ENCODE results near the gene PREX1.

The PREX1 gene

GRCh38 chr20:48722737-48723191 lies 105.0 kb downstream of the PREX1 start:
- peak in 10 of 58 donors; percentile 24 to 60 (median 42) for DNase-seq

- peak in 19 of 58 donors; percentile 12 to 69 (median 36) for DNase-seq
Measured at GRCh38 chr20:48722002-48722731, 105.6 kb downstream of the PREX1 start.

- peak in 5 of 58 donors; percentile 16 to 38 (median 34) for DNase-seq
Measured at GRCh38 chr20:48721324-48722001, 106.3 kb downstream of the PREX1 start.

GRCh38 chr20:48720256-48720985 lies 107.4 kb downstream of the PREX1 start:
- DNase-seq, result no peak

DNA sequence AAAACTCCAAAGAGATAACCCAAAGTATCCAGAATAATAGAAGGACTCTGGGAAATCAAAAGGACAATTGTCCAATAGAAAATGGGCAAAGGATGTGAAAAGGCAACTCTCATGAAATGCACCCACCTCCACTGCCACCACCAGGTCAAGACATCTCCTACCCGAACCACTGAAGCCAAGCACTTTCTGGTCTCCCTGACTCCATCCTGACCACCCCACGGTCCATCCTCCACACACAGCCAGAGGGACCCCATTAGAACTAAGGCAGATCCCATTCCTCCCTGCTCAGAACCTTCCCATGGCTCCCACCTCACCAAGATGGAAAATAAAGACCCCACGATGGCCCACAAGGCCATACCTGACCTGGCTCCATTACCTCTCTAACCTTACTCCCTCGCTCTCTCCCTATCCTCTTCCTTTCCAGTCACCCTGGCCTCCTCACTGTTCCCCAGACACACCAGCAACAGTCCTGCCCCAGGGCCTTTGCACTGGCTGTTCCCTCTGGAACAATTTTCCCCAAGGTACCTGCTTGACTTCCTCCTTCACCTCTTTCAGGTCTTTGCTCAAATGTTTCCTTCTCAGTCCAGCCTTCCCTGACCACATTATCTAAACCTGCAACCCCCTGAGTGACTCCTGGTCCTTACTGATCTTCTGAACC lies 108.1 kb downstream of the PREX1 start:
- DNase-seq, result no peak

GRCh38 chr20:48718786-48719578 lies 108.8 kb downstream of the PREX1 start:
- DNase-seq, result no peak

GRCh38 chr20:48717680-48718223 lies 110.0 kb downstream of the PREX1 start:
- no peak for DNase-seq

DNA sequence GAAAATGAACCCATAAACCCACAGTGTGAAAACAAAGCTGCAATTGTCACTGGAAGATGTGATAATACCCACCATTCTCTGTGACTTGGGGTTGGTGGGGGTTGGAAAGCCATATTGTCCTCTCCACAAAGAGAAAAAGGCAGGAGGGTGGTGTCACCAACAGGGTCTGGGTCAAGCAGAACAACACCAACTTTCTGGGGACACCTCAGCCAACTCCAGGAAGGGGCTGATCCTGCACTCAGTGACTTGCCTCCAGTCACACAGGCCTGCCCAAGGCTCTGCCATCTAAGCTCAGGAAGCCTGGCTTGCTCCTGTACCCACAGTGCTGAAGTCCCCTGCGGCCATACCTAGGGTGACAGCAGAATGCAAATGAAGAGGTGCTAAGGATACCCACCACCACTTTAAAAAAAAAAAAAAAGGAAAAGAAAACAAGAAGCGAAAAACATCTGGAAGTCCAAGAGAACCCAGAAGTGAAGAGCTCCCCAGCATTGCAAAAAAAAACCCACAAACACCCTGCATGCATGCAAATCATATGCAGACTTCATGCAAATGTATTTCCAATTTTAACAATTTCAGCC lies 110.6 kb downstream of the PREX1 start:
- DNase-seq, result peak in 6 of 58 donors; percentile 19 to 50 (median 42)

DNA sequence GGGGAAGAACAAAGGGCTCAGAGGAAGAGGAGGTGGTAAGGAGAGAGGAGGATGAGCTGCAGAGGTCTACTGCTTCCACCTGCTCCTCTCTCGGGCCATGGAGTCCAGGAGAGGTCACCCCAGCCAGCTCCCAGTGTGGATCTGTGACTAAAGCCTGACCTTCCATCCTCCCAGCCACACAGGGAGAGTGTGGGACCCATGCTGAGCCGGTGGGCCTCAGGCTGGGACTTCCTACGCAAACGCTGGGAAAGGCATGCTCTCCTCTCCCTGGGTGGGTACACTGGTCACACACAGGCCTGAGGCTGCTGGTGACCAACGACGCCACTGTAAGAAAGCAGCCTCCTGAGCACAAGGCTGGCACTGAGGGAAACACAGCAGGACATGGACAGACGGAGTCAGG lies 111.3 kb downstream of the PREX1 start:
- peak in 6 of 58 donors; percentile 19 to 59 (median 28) for DNase-seq

DNA sequence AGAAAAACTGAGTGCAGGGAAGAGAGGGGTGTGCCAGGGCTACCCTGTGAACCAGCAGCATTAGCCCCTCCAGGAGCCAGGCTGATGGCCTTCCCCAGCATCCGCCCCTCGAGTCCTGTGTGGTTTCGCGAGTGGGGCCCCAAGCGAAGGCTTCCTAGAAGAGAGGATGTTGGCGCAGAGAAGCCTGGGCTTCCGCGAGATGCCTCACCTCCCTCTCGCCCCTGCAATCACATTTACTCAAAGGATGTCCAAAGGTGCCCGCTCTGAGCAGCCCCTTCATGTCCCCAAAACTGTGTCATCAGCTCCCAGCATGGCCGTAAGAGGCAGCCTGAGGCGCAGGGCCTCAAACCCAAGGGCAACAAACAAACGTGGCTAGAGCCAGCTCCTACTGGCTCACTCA lies 111.7 kb downstream of the PREX1 start:
- DNase-seq, result no peak

DNA sequence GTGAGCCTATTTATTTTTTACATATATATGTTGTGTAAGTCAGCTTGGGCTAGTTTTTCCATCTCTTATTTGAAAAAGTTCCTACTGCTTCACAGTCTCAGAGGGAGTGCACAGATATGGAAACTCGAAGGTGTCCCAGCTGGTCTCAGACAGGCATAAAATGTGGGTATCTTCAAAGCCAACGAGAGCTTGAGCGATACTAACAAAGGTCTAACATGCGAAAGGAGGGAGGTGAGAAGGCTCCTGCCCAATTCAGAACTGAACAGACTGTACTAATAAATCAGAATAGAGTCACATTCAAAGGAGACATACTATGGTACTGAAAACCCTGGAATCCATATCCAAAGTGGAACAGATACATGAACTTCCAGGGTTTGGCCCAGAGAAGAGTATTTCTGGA lies 113.0 kb downstream of the PREX1 start:
- no peak for DNase-seq

DNA sequence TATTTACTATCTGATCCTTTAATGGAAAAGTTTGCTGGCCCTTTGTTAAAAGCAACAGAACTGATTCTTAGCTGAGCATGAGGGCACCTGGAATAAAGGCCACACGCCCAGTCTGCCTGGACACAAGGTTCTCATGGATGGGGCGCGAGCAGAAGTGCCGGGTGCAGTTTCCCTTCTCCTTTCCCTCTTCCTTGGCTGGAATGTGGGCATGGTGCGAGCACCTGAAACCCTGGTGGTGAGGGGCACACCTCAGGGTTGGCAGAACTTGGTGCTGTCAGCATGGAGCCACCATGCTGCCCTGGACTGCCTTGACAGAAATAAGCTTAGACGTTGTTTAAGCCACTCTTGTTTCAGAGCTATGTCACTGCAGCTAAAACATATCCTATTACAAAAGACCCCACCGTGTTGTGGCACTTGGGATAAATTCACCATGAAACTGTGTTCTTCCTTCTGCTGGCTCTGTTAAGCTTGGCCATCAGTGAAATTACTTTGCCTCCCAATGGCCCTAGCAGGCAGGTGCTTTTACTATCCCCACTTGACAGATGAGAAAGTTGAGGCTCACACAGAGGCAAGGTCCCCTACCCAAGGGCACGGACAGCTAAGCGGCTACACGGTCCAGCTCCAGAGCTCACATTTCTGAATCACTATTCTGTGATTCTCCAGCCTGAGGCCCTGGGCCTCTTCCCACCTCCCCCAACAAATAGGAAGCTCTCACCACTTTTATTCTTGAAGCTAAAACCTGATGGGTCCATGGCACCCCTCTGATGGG lies 115.9 kb downstream of the PREX1 start:
- no peak for DNase-seq

- no peak for DNase-seq
Measured at GRCh38 chr20:48711044-48711428, 116.8 kb downstream of the PREX1 start.

DNA sequence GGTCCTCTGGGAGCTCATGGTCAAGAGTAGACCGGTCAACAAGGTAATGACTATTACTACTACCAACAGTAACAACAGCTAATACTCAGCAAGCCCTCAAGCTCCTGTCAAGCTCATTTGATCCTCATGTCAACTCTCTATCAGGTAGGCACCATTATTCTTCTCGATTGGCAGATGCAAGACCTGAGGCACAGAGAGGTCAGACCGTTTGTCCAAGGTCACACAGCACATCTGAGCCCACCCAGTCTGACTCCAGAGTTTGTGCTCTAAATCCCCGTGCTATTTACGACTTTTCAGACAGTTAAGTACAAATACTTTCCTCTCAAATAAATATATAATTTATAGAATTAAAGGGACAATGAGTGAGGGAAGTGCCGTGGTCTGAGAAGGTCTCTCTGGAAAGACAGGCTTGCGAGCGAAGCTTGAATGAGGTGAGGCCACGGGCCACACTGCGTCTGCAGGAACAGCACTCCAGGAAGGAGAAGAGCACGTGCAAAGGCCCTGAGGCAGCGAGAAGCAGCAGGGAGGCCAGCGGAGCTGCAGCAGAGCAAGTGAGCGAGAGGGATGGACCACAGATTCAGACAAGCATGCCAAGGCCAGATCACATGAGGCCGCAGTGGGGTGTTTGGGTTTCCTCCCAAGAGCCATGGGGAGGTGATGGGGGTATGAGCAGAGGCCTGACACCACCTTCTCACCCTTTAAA lies 117.3 kb downstream of the PREX1 start:
- no peak for DNase-seq

DNA sequence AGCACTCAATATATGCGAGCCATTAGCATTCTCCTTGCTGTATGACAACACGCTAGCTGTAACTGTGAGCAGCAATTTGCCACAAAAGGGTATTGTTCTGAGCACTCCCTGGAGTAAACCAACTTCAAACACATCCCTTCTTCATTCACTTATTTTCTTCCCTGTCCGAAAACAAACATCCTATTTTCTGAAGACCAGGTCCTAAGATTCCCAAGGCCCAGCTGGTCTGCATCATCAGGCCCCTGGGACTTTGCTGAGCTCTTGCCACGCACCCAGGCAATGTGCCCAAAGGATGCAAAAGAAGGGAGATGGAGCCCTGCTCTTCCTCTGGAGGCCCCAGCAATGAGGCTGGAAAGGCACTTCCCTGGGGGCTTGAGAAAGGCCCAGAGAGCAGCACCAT lies 118.1 kb downstream of the PREX1 start:
- DNase-seq, result peak in 9 of 58 donors; percentile 22 to 76 (median 45)

GRCh38 chr20:48709058-48709691 lies 118.6 kb downstream of the PREX1 start:
- no peak for DNase-seq

DNA sequence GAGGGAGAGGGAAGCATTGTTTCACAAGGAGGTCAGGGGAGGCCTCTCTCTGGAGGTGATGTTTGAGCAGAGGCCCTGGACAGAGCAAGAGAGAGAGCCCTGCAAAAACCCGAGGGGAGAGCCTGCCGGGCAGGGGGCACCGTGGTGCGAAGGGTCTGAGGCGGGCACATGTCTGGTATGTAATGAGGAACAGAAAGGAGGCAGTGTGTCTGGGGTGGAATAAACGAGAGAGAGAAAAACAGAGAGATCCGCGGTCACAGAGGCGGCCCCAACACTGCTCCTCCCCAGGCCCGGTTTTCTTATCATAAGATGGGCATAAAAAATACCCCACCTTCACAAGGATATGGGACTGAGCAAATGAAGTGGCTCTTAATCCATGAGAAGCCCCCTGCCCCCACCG lies 119.2 kb downstream of the PREX1 start:
- no peak for DNase-seq

DNA sequence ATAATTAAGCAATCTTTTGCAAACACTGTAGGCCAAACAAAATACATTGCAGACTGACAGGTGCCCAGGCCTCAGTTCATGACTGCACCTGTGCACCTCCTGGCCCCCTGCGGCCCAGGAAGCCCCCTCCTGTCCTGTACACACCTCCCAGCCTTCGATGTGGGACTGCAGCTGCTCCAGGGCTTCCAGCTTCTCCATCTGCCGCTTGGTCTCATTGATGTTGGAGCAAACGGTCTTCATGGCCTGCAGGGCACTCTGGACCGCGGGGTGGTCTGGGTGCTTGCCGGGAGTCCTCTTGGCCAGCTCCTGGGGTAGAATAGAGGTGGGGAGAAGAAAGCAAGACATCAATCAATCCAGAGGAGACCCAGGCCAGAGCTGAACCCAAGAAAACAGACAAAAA lies 119.7 kb downstream of the PREX1 start:
- DNase-seq, result no peak

All from anterior cingulate cortex (tissue), 58 donors.